ENCODE results near the gene TMEM163. TPM values are rescaled to one million over a fixed set of nuclear protein-coding genes. Genes with fewer than 3 reads are reported as not detected.

The TMEM163 gene
- total RNA-seq (10 to 100 TPM; 14.8 to 30.5 (median 19.9) TPM), polyA plus RNA-seq (10 to 100 TPM; 20.3 to 25.2 TPM)

- ATAC-seq (peak; percentile 88 to 89 (median 88)), DNase-seq (peak; percentile 40 to 87 (median 72)), FAIRE-seq (no peak)
- no peak for TF ChIP-seq CTCF (IDR thresholded peaks at IDR 0.05)
- no peaks in the 10 kb centered on the region for H3K36me3 ChIP-seq
- H3K27ac ChIP-seq, result peak within 1 kb of the TSS; percentile 18 to 62 (median 46)
- H3K27me3 ChIP-seq, result no peaks in the 10 kb centered on the region
- 11 to 21% methylated on average over 55 to 99 of the region's 99 CpGs for WGBS, 2 donors
- no peaks in the 10 kb centered on the region for H3K9me3 ChIP-seq
- H3K4me1 ChIP-seq, result peaks cover 0 to 6% (median 0%) of the 10 kb centered on the region in 3 donors
- H3K4me3 ChIP-seq, result peak within 1 kb of the TSS; percentile 67 to 90 (median 84)
- intact Hi-C loops (cut with DNase I), result no loop called here
These were observed at the start of gene TMEM163 for GRCh38 chr2:134718817-134719814. Gene TMEM163, minus strand, starts transcription at chr2:134719000.

GRCh38 chr2:134766583-134766982 lies 47.8 kb upstream of the TMEM163 start:
- H3K4me3 ChIP-seq, result no peak overlapping the region
- H3K36me3 ChIP-seq, result no peaks in the 10 kb centered on the region
- TF ChIP-seq CTCF (IDR thresholded peaks at IDR 0.05), result no peak
- H3K27ac ChIP-seq, result no peak overlapping the region
- peaks cover 0 to 12% (median 0%) of the 10 kb centered on the region in 3 donors for H3K4me1 ChIP-seq
- FAIRE-seq, result no peak
- 79 to 81% methylated on average over 5 of the region's 5 CpGs for WGBS, 2 donors
- intact Hi-C loops (cut with DNase I), result no loop called here
- no peak for DNase-seq
- ATAC-seq, result no peak
- H3K9me3 ChIP-seq, result no peaks in the 10 kb centered on the region
- H3K27me3 ChIP-seq, result no peaks in the 10 kb centered on the region

- TF ChIP-seq CTCF (IDR thresholded peaks at IDR 0.05), result no peak
- H3K9me3 ChIP-seq, result no peaks in the 10 kb centered on the region
- ATAC-seq (no peak), DNase-seq (no peak), FAIRE-seq (no peak)
- H3K4me3 ChIP-seq, result no peak overlapping the region
- no peaks in the 10 kb centered on the region for H3K27me3 ChIP-seq
- H3K4me1 ChIP-seq, result peaks cover 0 to 12% (median 0%) of the 10 kb centered on the region in 3 donors
- H3K36me3 ChIP-seq, result no peaks in the 10 kb centered on the region
- intact Hi-C loops (cut with DNase I), result no loop called here
- H3K27ac ChIP-seq, result no peak overlapping the region
These were observed 47.2 kb upstream of the TMEM163 start for GRCh38 chr2:134765987-134766386.

- DNase-seq (peak in 1 of 6 donors; percentile 13), ATAC-seq (peak; percentile 80 to 92 (median 88)), FAIRE-seq (no peak)
- WGBS, 2 donors, result 69 to 71% methylated on average over 1 of the region's 1 CpG
- Histone ChIP-seq H3K4me1 (peaks cover 0 to 12% (median 0%) of the 10 kb centered on the region in 3 donors), H3K4me3 (no peak overlapping the region), H3K9me3 (no peaks in the 10 kb centered on the region), H3K27ac (no peak overlapping the region), H3K27me3 (no peaks in the 10 kb centered on the region), H3K36me3 (no peaks in the 10 kb centered on the region)
- intact Hi-C loops (cut with DNase I), result no loop called here
- TF ChIP-seq CTCF (IDR thresholded peaks at IDR 0.05), result no peak
These were observed 45.4 kb upstream of the TMEM163 start for GRCh38 chr2:134764164-134764563.
